D721Med (cell line): ENCODE results near the gene MINDY4.

ENCODE experiments used
- DNase-seq: peaks from one replicate; pipeline ENCODE4 v3.0.0; 2011; ENCODE audit warnings: low spot score; ENCODE audit not compliant: insufficient read length
- FAIRE-seq: peaks from 2 replicates; lab custom pipeline; 2011; peaks lifted over from hg19 to GRCh38; lab: Jason Lieb, UNC
- TF ChIP-seq, protein P1 (sequence below): IDR thresholded peaks from 2 replicates; pipeline ENCODE4 v1.5.1; 2012; ENCODE audit warnings: mild to moderate bottlenecking, control low read depth; ENCODE audit not compliant: insufficient read depth; ENCODE audit errors: missing control alignments

The MINDY4 gene

GRCh38 chr7:30782690-30783089, 11.5 kb downstream of the MINDY4 start:
- DNase-seq (no peak), FAIRE-seq (no peak)
- TF ChIP-seq, protein P1, sequence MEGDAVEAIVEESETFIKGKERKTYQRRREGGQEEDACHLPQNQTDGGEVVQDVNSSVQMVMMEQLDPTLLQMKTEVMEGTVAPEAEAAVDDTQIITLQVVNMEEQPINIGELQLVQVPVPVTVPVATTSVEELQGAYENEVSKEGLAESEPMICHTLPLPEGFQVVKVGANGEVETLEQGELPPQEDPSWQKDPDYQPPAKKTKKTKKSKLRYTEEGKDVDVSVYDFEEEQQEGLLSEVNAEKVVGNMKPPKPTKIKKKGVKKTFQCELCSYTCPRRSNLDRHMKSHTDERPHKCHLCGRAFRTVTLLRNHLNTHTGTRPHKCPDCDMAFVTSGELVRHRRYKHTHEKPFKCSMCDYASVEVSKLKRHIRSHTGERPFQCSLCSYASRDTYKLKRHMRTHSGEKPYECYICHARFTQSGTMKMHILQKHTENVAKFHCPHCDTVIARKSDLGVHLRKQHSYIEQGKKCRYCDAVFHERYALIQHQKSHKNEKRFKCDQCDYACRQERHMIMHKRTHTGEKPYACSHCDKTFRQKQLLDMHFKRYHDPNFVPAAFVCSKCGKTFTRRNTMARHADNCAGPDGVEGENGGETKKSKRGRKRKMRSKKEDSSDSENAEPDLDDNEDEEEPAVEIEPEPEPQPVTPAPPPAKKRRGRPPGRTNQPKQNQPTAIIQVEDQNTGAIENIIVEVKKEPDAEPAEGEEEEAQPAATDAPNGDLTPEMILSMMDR, result no peak

GRCh38 chr7:30785786-30786185, 14.6 kb downstream of the MINDY4 start:
- FAIRE-seq, result no peak
- no peak for DNase-seq
- TF ChIP-seq, protein P1, result no peak

DNA sequence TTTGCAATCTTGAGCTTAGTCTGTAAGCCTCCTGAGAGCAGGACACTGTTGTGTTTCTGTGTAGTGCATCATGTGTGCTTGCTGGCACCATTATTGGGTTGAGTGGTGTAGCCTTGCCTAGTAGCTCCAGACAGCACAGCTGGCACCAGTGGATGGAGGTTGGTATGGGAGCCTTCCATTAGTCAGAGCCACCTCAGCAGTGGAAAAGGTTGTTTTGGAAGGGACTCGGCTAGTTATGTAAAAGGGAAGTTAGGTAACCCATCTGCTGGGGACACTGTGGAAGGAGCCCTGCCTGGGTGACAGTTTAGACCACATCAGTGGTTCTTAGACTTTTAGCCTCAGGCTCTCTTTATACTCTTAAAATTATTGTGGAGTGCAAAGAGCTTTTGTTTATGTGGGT, 16.3 kb downstream of the MINDY4 start:
- DNase-seq (no peak), FAIRE-seq (no peak)
- TF ChIP-seq, protein P1, result no peak

GRCh38 chr7:30788640-30789333, 17.6 kb downstream of the MINDY4 start:
- no peak for DNase-seq
- no peak for FAIRE-seq
- TF ChIP-seq, protein P1, result no peak

GRCh38 chr7:30789334-30789711, 18.1 kb downstream of the MINDY4 start:
- FAIRE-seq (no peak), DNase-seq (no peak)
- TF ChIP-seq, protein P1, result no peak

GRCh38 chr7:30790356-30790755, 19.1 kb downstream of the MINDY4 start:
- TF ChIP-seq, protein P1, result no peak
- DNase-seq (no peak), FAIRE-seq (no peak)

- TF ChIP-seq, protein P1, result no peak
- DNase-seq, result no peak
- no peak for FAIRE-seq
Observed at GRCh38 chr7:30791114-30791513, 19.9 kb downstream of the MINDY4 start.
